Neuron (in vitro differentiated cells): ENCODE data around the gene OR51B2.

Source experiments
- H2AFZ ChIP-seq: one replicate; pipeline ENCODE4 v1.6.1; 2013; ENCODE audit warnings: low read depth, mild to moderate bottlenecking, inconsistent platforms, low read length, moderate library complexity
- H3K27me3 ChIP-seq: one replicate; pipeline ENCODE4 v1.6.1; 2013; ENCODE audit warnings: low read length; ENCODE audit not compliant: insufficient read depth
- H3K36me3 ChIP-seq: one replicate; pipeline ENCODE4 v1.6.1; 2013; ENCODE audit warnings: low read length; ENCODE audit not compliant: insufficient read depth
- H3K4me1 ChIP-seq: one replicate; pipeline ENCODE4 v1.6.1; 2013; ENCODE audit warnings: low read length; ENCODE audit not compliant: insufficient read depth
- H3K4me3 ChIP-seq: 2 replicates; pipeline ENCODE4 v1.5.1; 2013; ENCODE audit warnings: mild to moderate bottlenecking, low read length, moderate library complexity
- H3K9me3 ChIP-seq: one replicate; pipeline ENCODE4 v1.6.1; 2013; ENCODE audit warnings: low read length

The OR51B2 gene

GRCh38 chr11:5285703-5286340 is 38.3 kb downstream of the OR51B2 start:
- no peaks in the 10 kb centered on the region for H3K36me3 ChIP-seq
- no peaks in the 10 kb centered on the region for H3K4me1 ChIP-seq
- no peak overlapping the region for H3K4me3 ChIP-seq
- no peaks in the 10 kb centered on the region for H3K27me3 ChIP-seq
- H2AFZ ChIP-seq, result no peak overlapping the region
- H3K9me3 ChIP-seq, result no peaks in the 10 kb centered on the region

GRCh38 chr11:5284637-5285036 is 39.5 kb downstream of the OR51B2 start:
- no peaks in the 10 kb centered on the region for H3K36me3 ChIP-seq
- no peaks in the 10 kb centered on the region for H3K27me3 ChIP-seq
- H3K4me1 ChIP-seq, result no peaks in the 10 kb centered on the region
- no peak overlapping the region for H2AFZ ChIP-seq
- no peak overlapping the region for H3K4me3 ChIP-seq
- H3K9me3 ChIP-seq, result no peaks in the 10 kb centered on the region

- Histone ChIP-seq H2AFZ (no peak overlapping the region), H3K27me3 (no peaks in the 10 kb centered on the region), H3K36me3 (no peaks in the 10 kb centered on the region), H3K4me3 (no peak overlapping the region), H3K9me3 (no peaks in the 10 kb centered on the region), H3K4me1 (no peaks in the 10 kb centered on the region)
Observed at GRCh38 chr11:5283882-5284281, 40.2 kb downstream of the OR51B2 start.

GRCh38 chr11:5283086-5283485 is 41.0 kb downstream of the OR51B2 start:
- Histone ChIP-seq H3K9me3 (no peaks in the 10 kb centered on the region), H3K36me3 (no peaks in the 10 kb centered on the region), H2AFZ (no peak overlapping the region), H3K4me3 (no peak overlapping the region), H3K4me1 (no peaks in the 10 kb centered on the region), H3K27me3 (no peaks in the 10 kb centered on the region)

GRCh38 chr11:5282628-5283027 is 41.5 kb downstream of the OR51B2 start:
- Histone ChIP-seq H3K4me1 (no peaks in the 10 kb centered on the region), H3K4me3 (no peak overlapping the region), H2AFZ (no peak overlapping the region), H3K9me3 (no peaks in the 10 kb centered on the region), H3K27me3 (no peaks in the 10 kb centered on the region), H3K36me3 (no peaks in the 10 kb centered on the region)

GRCh38 chr11:5281596-5281995 is 42.5 kb downstream of the OR51B2 start:
- H2AFZ ChIP-seq, result no peak overlapping the region
- H3K4me1 ChIP-seq, result no peaks in the 10 kb centered on the region
- H3K36me3 ChIP-seq, result no peaks in the 10 kb centered on the region
- H3K27me3 ChIP-seq, result no peaks in the 10 kb centered on the region
- H3K9me3 ChIP-seq, result no peaks in the 10 kb centered on the region
- no peak overlapping the region for H3K4me3 ChIP-seq

- Histone ChIP-seq H3K27me3 (no peaks in the 10 kb centered on the region), H3K4me3 (no peak overlapping the region), H2AFZ (no peak overlapping the region), H3K36me3 (no peaks in the 10 kb centered on the region), H3K4me1 (no peaks in the 10 kb centered on the region), H3K9me3 (no peaks in the 10 kb centered on the region)
Observed at GRCh38 chr11:5280582-5281102, 43.5 kb downstream of the OR51B2 start.

GRCh38 chr11:5279471-5280090 is 44.5 kb downstream of the OR51B2 start:
- no peaks in the 10 kb centered on the region for H3K4me1 ChIP-seq
- H3K36me3 ChIP-seq, result no peaks in the 10 kb centered on the region
- no peaks in the 10 kb centered on the region for H3K9me3 ChIP-seq
- H3K27me3 ChIP-seq, result no peaks in the 10 kb centered on the region
- no peak overlapping the region for H3K4me3 ChIP-seq
- no peak overlapping the region for H2AFZ ChIP-seq

- Histone ChIP-seq H2AFZ (no peak overlapping the region), H3K4me1 (no peaks in the 10 kb centered on the region), H3K9me3 (no peaks in the 10 kb centered on the region), H3K4me3 (no peak overlapping the region), H3K36me3 (no peaks in the 10 kb centered on the region), H3K27me3 (no peaks in the 10 kb centered on the region)
Observed at GRCh38 chr11:5277807-5278382, 46.2 kb downstream of the OR51B2 start.

- H3K4me1 ChIP-seq, result no peaks in the 10 kb centered on the region
- no peaks in the 10 kb centered on the region for H3K36me3 ChIP-seq
- H2AFZ ChIP-seq, result no peak overlapping the region
- no peak overlapping the region for H3K4me3 ChIP-seq
- H3K27me3 ChIP-seq, result no peaks in the 10 kb centered on the region
- H3K9me3 ChIP-seq, result no peaks in the 10 kb centered on the region
Observed at GRCh38 chr11:5276697-5277096, 47.4 kb downstream of the OR51B2 start.

- H3K27me3 ChIP-seq, result no peaks in the 10 kb centered on the region
- no peak overlapping the region for H2AFZ ChIP-seq
- H3K4me3 ChIP-seq, result no peak overlapping the region
- H3K36me3 ChIP-seq, result no peaks in the 10 kb centered on the region
- H3K4me1 ChIP-seq, result no peaks in the 10 kb centered on the region
- H3K9me3 ChIP-seq, result no peaks in the 10 kb centered on the region
Observed at GRCh38 chr11:5275369-5276110, 48.6 kb downstream of the OR51B2 start.

GRCh38 chr11:5274395-5274794 is 49.7 kb downstream of the OR51B2 start:
- Histone ChIP-seq H3K4me1 (no peaks in the 10 kb centered on the region), H2AFZ (no peak overlapping the region), H3K27me3 (no peaks in the 10 kb centered on the region), H3K9me3 (no peaks in the 10 kb centered on the region), H3K36me3 (no peaks in the 10 kb centered on the region), H3K4me3 (no peak overlapping the region)
